ENCODE results near the gene FOXK2.

- TF ChIP-seq CTCF (IDR thresholded peaks at IDR 0.05) (no peak), ZFX (IDR thresholded peaks at IDR 0.05; ENCODE audit: borderline replicate concordance) (no peak)
Observed at GRCh38 chr17:82565551-82565950, 46.0 kb downstream of the FOXK2 start.
